Right lobe of liver (tissue), 6 donors: ENCODE results near the gene SEC14L1. TPM values are rescaled to one million over a fixed set of nuclear protein-coding genes. Genes with fewer than 3 reads are reported as not detected.

Experiments
- ATAC-seq, 4 donors: fragments of 200-7000 bp; cut with Tn5 transposase; one replicate each; pipeline ENCODE4 v1.9.1; 2020; ENCODE audit warnings: mild to moderate bottlenecking in 4 of 4, moderate library complexity in 4 of 4
- DNase-seq, 3 donors: peaks; one replicate each; pipeline ENCODE4 v3.0.0-alpha.2; 2020
- H3K27ac ChIP-seq, 3 donors: fragments of 200-600 bp; one replicate each; pipeline ENCODE4 v1.8.0; 2022
- H3K27me3 ChIP-seq, 2 donors: fragments of 200-600 bp; one replicate each; pipeline ENCODE4 v1.8.0; 2022
- H3K36me3 ChIP-seq, 4 donors: fragments of 200-600 bp; sonication (generic) in 1 of 4; one replicate each; pipeline versions ENCODE4 v1.5.1 to v1.8.0; 2017 to 2022; ENCODE audit warnings: control low read depth in 1 of 4
- H3K4me1 ChIP-seq, 4 donors: fragments of 200-600 bp; sonication (generic) in 1 of 4; one replicate each; pipeline versions ENCODE4 v1.5.1 to v1.8.0; 2017 to 2022; ENCODE audit warnings: control low read depth in 1 of 4
- H3K4me3 ChIP-seq, 3 donors: fragments of 200-600 bp; one replicate each; pipeline ENCODE4 v1.8.0; 2022
- H3K9me3 ChIP-seq, 4 donors: fragments of 200-600 bp; sonication (generic) in 1 of 4; one replicate each; pipeline versions ENCODE4 v1.5.1 to v1.8.0; 2017 to 2022; ENCODE audit warnings: control low read depth in 1 of 4
- POLR2A ChIP-seq: fragments of 450-650 bp; IDR thresholded peaks from one replicate; pipeline ENCODE4 v1.6.1; 2017; ENCODE audit warnings: antibody characterized with exemption, mild to moderate bottlenecking
- WGBS: methylation state at CpG from one replicate; pipeline ENCODE4 v1.1.6; 2018; ENCODE audit warnings: low coverage, low lambda C conversion rate; ENCODE audit not compliant: insufficient coverage; ENCODE audit errors: missing lambda C conversion rate; 5-methylcytosine and 5-hydroxymethylcytosine counted together
- intact Hi-C, 2 donors: fragments of 100-400 bp; cut with DNase I; formaldehyde crosslinking; loops; one replicate each; pipeline versions ENCODE4 v1.11.2 to v1.14.1; 2022
- total RNA-seq, 6 experiments: library from RNA; depleted of rRNA in 2 of 6; stranded (reverse); fragments of >200 nt in 2 of 6; fragmentation: NEBNext Ultra II Directional in 3 of 6; extraction: Animal tissue kit (Norgen Biotek cat#: 25700) in 3 of 6; gene quantifications; one replicate each; pipeline versions ENCODE4 v1.1.0 to v1.2.4, GENCODE V29; 2016 to 2023
- TF ChIP-seq, protein P1 (sequence below), 4 donors: fragments of 200-600 bp in 3 of 4; fragments of 450-650 bp in 1 of 4; IDR thresholded peaks; one replicate each; pipeline versions ENCODE4 v1.5.1 to v1.8.0; 2016 to 2022; ENCODE audit warnings: antibody characterized with exemption in 4 of 4, mild to moderate bottlenecking in 2 of 4
- donor health status: DM: no; HTN: yes; CAD: no.
- donor health status: DM: no; HTN: no; CAD: no.
- donor health status: DM: no; HTN: no; CAD: no.
- donor health status: DM: no; HTN: yes; CAD: no.
- donor health status: DM: no; HTN: yes; CAD: no.

SEC14L1 gene
- total RNA-seq, 6 experiments from 2014 or later = 21.5 to 44.4 (median 24.9) TPM

DNA sequence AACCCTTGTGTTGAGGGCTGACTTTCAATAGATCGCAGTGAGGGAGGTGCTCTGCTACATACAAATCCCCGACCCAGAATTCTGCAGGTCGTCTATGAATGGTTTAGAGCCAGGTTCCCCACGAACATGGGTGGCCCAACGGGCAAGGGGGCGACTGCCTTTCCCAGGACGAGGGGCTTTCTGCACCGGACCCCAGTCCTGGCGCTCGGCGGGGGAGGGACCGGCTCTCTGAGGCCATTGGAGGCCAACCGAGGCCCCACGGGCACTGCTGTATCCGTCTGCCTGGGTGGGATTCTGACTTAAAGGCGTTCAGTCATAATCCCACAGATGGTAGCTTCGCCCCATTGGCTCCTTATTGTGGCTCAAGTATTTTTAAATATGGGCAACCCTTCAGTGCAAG is 21.2 kb downstream of the SEC14L1 start:
- no peak overlapping the region for H3K27ac ChIP-seq
- intact Hi-C loops = no loop called here
- no peak overlapping the region for H3K4me3 ChIP-seq
- DNase-seq = no peak
- no peaks in the 10 kb centered on the region for H3K36me3 ChIP-seq
- no peaks in the 10 kb centered on the region for H3K27me3 ChIP-seq
- TF ChIP-seq, protein P1, sequence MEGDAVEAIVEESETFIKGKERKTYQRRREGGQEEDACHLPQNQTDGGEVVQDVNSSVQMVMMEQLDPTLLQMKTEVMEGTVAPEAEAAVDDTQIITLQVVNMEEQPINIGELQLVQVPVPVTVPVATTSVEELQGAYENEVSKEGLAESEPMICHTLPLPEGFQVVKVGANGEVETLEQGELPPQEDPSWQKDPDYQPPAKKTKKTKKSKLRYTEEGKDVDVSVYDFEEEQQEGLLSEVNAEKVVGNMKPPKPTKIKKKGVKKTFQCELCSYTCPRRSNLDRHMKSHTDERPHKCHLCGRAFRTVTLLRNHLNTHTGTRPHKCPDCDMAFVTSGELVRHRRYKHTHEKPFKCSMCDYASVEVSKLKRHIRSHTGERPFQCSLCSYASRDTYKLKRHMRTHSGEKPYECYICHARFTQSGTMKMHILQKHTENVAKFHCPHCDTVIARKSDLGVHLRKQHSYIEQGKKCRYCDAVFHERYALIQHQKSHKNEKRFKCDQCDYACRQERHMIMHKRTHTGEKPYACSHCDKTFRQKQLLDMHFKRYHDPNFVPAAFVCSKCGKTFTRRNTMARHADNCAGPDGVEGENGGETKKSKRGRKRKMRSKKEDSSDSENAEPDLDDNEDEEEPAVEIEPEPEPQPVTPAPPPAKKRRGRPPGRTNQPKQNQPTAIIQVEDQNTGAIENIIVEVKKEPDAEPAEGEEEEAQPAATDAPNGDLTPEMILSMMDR (IDR thresholded peaks at IDR 0.05) = no peak
- no peak for TF ChIP-seq POLR2A
- H3K4me1 ChIP-seq = no peaks in the 10 kb centered on the region
- WGBS = 56% methylated on average over 7 of the region's 17 CpGs
- no peaks in the 10 kb centered on the region for H3K9me3 ChIP-seq
- no peak for ATAC-seq

- intact Hi-C loops = no loop called here
- Histone ChIP-seq H3K4me3 (no peak overlapping the region), H3K9me3 (peaks cover 0 to 6% (median 0%) of the 10 kb centered on the region in 4 donors), H3K27ac (no peak overlapping the region), H3K4me1 (no peaks in the 10 kb centered on the region), H3K27me3 (no peaks in the 10 kb centered on the region), H3K36me3 (no peaks in the 10 kb centered on the region)
- DNase-seq (no peak), ATAC-seq (peak in 3 of 4 donors; percentile 19 to 50 (median 50))
- WGBS = no CpG with 5 or more reads among the region's 10 CpGs
- TF ChIP-seq, protein P1 (IDR thresholded peaks at IDR 0.05) = no peak
- TF ChIP-seq POLR2A = no peak
These were observed 22.2 kb downstream of the SEC14L1 start for GRCh38 chr17:77163001-77163400.

DNA sequence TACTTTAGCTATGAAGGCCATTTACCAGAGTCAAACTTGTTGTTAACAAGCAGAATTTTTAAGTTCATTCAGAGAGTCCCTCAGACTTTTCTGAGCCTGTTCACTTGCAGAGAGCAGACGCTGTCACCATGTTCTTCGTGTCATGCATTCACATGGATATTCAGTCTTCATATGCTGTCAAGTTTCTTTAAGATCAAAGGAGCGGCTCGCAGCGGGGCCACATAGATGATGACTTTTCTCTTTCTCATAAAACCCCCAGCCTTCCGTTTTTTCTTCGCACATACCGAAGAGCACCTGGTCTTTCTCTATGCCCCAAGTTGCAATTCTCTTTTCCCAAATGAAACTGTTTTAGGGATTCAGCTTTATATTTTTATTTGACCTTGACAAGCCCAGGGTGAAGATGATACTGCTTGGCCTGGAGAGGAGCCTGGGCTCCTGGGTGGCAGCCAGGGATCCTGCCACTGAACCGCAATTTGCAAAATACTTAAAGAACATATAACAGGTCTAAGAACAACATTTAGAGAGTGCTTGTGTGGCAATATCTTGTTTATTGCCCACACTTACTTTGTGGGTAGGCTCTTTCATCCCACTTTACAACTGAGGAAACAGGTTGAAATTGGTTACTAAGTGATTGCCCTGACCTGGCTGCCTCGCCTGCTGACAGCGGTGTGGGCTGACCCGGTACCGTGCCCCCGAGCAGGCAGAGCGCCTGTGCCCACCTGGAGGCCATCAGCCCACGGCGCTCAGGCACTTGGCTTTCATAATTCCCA is 22.9 kb downstream of the SEC14L1 start:
- peaks cover 0 to 6% (median 0%) of the 10 kb centered on the region in 4 donors for H3K9me3 ChIP-seq
- intact Hi-C loops = no loop called here
- no peaks in the 10 kb centered on the region for H3K4me1 ChIP-seq
- 74% methylated on average over 11 of the region's 17 CpGs for WGBS
- H3K36me3 ChIP-seq = no peaks in the 10 kb centered on the region
- no peak overlapping the region for H3K4me3 ChIP-seq
- TF ChIP-seq, protein P1 (IDR thresholded peaks at IDR 0.05) = no peak
- no peak for TF ChIP-seq POLR2A
- peak in 1 of 4 donors; percentile 37 for ATAC-seq
- peak overlapping the region in 1 of 3 donors; percentile 13 for H3K27ac ChIP-seq
- H3K27me3 ChIP-seq = no peaks in the 10 kb centered on the region
- no peak for DNase-seq

- Histone ChIP-seq H3K9me3 (peaks cover 0 to 6% (median 0%) of the 10 kb centered on the region in 4 donors), H3K4me1 (no peaks in the 10 kb centered on the region), H3K36me3 (no peaks in the 10 kb centered on the region), H3K27me3 (no peaks in the 10 kb centered on the region), H3K4me3 (no peak overlapping the region), H3K27ac (peak overlapping the region in 1 of 3 donors; percentile 25)
- TF ChIP-seq, protein P1 (IDR thresholded peaks at IDR 0.05) = no peak
- no peak for TF ChIP-seq POLR2A
- intact Hi-C loops = no loop called here
- 64% methylated on average over 6 of the region's 7 CpGs for WGBS
- ATAC-seq = peak; percentile 50 to 56 (median 54)
- no peak for DNase-seq
These were observed 23.8 kb downstream of the SEC14L1 start for GRCh38 chr17:77164483-77165091.
